Measurements from ENCODE around the gene KRTAP10-8. TPM values are rescaled to one million over a fixed set of nuclear protein-coding genes. Genes with fewer than 3 reads are reported as not detected.

KRTAP10-8 gene
- total and polyA plus RNA-seq, 2 of the 4 experiments (the other 2 are of a cell fraction): not detected

DNA sequence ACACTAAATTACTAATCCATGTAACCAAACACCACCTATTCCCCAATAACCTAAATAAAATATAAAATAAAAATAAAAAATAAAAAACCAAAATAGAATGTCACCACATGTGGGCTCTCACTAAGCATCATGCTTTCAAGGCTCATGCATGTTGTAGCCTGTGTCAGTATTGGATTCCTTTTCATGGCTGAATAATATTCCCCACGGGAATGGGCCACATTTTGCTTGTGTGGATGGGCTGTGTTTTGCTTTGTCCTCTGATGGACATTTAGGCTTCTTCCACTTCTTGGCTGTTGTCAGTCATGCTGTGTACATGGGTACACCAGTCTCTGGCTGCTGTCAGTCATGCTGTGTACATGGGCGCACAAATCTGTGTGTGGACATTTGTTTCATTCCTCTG lies 22.8 kb upstream of the KRTAP10-8 start:
- H3K27me3 ChIP-seq (ENCODE audit: control insufficient read depth, insufficient read depth, low read length): peaks cover 5% of the 10 kb centered on the region; the same call in 1 of the 2 replicates
- BruUV-seq (replicated peaks): no TSS peak
- no peak overlapping the region for H2BK120ac ChIP-seq (ENCODE audit: low read depth, low read length)
- ChIA-PET POLR2A (ENCODE audit: unreplicated experiment) (no interaction called here), CTCF (interaction anchor here (0.6 kb wide), 1 partner anchor 569 kb away, joined by 3 read pairs; no protein-coding TSS in a partner anchor)
- H3K23ac ChIP-seq (ENCODE audit: low read depth, low read length): no peak overlapping the region
- H3K4me2 ChIP-seq (ENCODE audit: low read depth, low read length): no peak overlapping the region
- ATAC-seq (ENCODE audit: low read depth) (no peak), DNase-seq (no peak)
- no peak overlapping the region for H3K56ac ChIP-seq (ENCODE audit: extremely low read depth, insufficient read depth, low read length)
- H3K36me3 ChIP-seq (ENCODE audit: control insufficient read depth, insufficient read depth, low read length): no peaks in the 10 kb centered on the region
- H4K91ac ChIP-seq (ENCODE audit: insufficient read depth, low read depth, low read length): no peak overlapping the region
- in situ Hi-C loops (cut with MboI; ENCODE audit: low sequenced_read_pairs): no loop called here
- H2AK9ac ChIP-seq (replicated peaks; ENCODE audit: low read depth, low read length, poor library complexity): no peak overlapping the region
- no peaks in the 10 kb centered on the region for H3K9me1 ChIP-seq (ENCODE audit: insufficient read depth, low read length)
- H3K14ac ChIP-seq (replicated peaks; ENCODE audit: low read depth, low read length): no peak overlapping the region
- no peak overlapping the region for H2BK15ac ChIP-seq (ENCODE audit: low read depth, low read length)
- H3K9ac ChIP-seq (ENCODE audit: low read depth, low read length): no peak overlapping the region
- no peak overlapping the region for H2BK5ac ChIP-seq (ENCODE audit: low read depth, low read length, poor library complexity, severe bottlenecking)
- no peaks in the 10 kb centered on the region for H3K79me1 ChIP-seq (ENCODE audit: low read depth in 1 of 2, low read length in 2 of 2)
- no peak for TF ChIP-seq POLR2A (IDR thresholded peaks at IDR 0.05; ENCODE audit: low read depth, low read length)
- TF ChIP-seq MAFK (IDR thresholded peaks at IDR 0.05; ENCODE audit: low read depth, low read length): no peak
- no peak for TF ChIP-seq MXI1 (IDR thresholded peaks at IDR 0.05; ENCODE audit: borderline replicate concordance, low read depth, low read length)
- no peak for TF ChIP-seq MAZ (IDR thresholded peaks at IDR 0.05; ENCODE audit: borderline replicate concordance, low read depth, low read length)
- TF ChIP-seq BHLHE40 (IDR thresholded peaks at IDR 0.05; ENCODE audit: low read depth, low read length): no peak
- TF ChIP-seq CTCF (conservative IDR thresholded peaks at IDR 0.05; ENCODE audit: low read depth, low read length): no peak
- TF ChIP-seq, protein P1, sequence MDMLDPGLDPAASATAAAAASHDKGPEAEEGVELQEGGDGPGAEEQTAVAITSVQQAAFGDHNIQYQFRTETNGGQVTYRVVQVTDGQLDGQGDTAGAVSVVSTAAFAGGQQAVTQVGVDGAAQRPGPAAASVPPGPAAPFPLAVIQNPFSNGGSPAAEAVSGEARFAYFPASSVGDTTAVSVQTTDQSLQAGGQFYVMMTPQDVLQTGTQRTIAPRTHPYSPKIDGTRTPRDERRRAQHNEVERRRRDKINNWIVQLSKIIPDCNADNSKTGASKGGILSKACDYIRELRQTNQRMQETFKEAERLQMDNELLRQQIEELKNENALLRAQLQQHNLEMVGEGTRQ (IDR thresholded peaks at IDR 0.05; ENCODE audit: low read depth, low read length): no peak
- no peak for TF ChIP-seq ELK1 (IDR thresholded peaks at IDR 0.05; ENCODE audit: borderline replicate concordance, low read depth, low read length)
- no peak for TF ChIP-seq RAD21 (IDR thresholded peaks at IDR 0.05; ENCODE audit: low read length)
- TF ChIP-seq FOS (IDR thresholded peaks at IDR 0.05; ENCODE audit: low read depth, low read length): no peak
- TF ChIP-seq CEBPB (IDR thresholded peaks at IDR 0.05; ENCODE audit: low read depth, low read length): no peak
- H2BK20ac ChIP-seq (ENCODE audit: low read depth, low read length): no peak overlapping the region
- H3K4me3 ChIP-seq (ENCODE audit: insufficient read depth, low read depth, low read length): no peak overlapping the region
- H3K9me3 ChIP-seq (ENCODE audit: control insufficient read depth, insufficient read depth, low read length): no peaks in the 10 kb centered on the region; the same call in 1 of the 2 replicates
- intact Hi-C loops (cut with micrococcal nuclease): no loop called here
- WGBS, 2 experiments (ENCODE audit: extremely low coverage in 2 of 2, insufficient read length in 1 of 2): 78% methylated on average over 1 of the region's 2 CpGs; no CpG with 5 or more reads in 1 of the 2 experiments
- no peak overlapping the region for H3K4ac ChIP-seq (ENCODE audit: low read depth, low read length)
- H3K18ac ChIP-seq (ENCODE audit: low read depth, low read length): no peak overlapping the region
- H3K4me1 ChIP-seq (ENCODE audit: control insufficient read depth, insufficient read depth, low read length): no peaks in the 10 kb centered on the region
- no peak overlapping the region for H4K5ac ChIP-seq (ENCODE audit: low read depth, low read length)
- no peak overlapping the region for H2AK5ac ChIP-seq (ENCODE audit: low read depth, low read length)
- no peak overlapping the region for H2AFZ ChIP-seq (replicated peaks; ENCODE audit: low read length, poor library complexity)
- no peak overlapping the region for H3K27ac ChIP-seq (ENCODE audit: insufficient read depth, low read length)
- dilution Hi-C loops (cut with HindIII; ENCODE audit: low sequenced_read_pairs, unreplicated experiment): no loop called here
- H4K8ac ChIP-seq (ENCODE audit: low read depth in 2 of 2, low read length in 2 of 2): no peak overlapping the region
- H4K20me1 ChIP-seq (ENCODE audit: insufficient read depth, low read length): no peaks in the 10 kb centered on the region

Measured in IMR-90 (cell line).